Uterus (tissue), 4 donors: ENCODE measurements around the gene KCNE5. TPM values are rescaled to one million over a fixed set of nuclear protein-coding genes. Genes with fewer than 3 reads are reported as not detected.

Experiments used
- DNase-seq, 2 donors: peaks; one replicate each; pipeline ENCODE4 v3.0.0-alpha.2; 2019 to 2020
- H3K27ac ChIP-seq, 2 donors: fragments of 200-600 bp; sonication (generic); 1 replicate in 1 of 2; 2 replicates in 1 of 2; pipeline ENCODE4 v1.5.1; 2016 to 2018
- H3K27me3 ChIP-seq, 2 donors: fragments of 200-600 bp; sonication (generic); one replicate each; pipeline ENCODE4 v1.5.1; 2018 to 2019; ENCODE audit warnings: control low read depth in 1 of 2
- H3K36me3 ChIP-seq, 2 donors: fragments of 200-600 bp; sonication (generic); one replicate each; pipeline ENCODE4 v1.5.1; 2019; ENCODE audit warnings: control low read depth in 1 of 2
- H3K4me1 ChIP-seq, 2 donors: fragments of 200-600 bp; sonication (generic); one replicate each; pipeline ENCODE4 v1.5.1; 2018 to 2019; ENCODE audit warnings: control low read depth in 1 of 2
- H3K4me3 ChIP-seq, 2 donors: fragments of 200-600 bp; sonication (generic); 1 replicate in 1 of 2; 2 replicates in 1 of 2; pipeline ENCODE4 v1.5.1; 2018 to 2019; ENCODE audit warnings: mild to moderate bottlenecking in 1 of 2
- H3K9me3 ChIP-seq, 2 donors: fragments of 200-600 bp; sonication (generic); one replicate each; pipeline ENCODE4 v1.5.1; 2019; ENCODE audit warnings: control low read depth in 1 of 2
- POLR2A ChIP-seq, 2 donors: fragments of 450-650 bp; IDR thresholded peaks; one replicate each; pipeline ENCODE4 v1.6.1; 2016; ENCODE audit warnings: antibody characterized with exemption in 2 of 2, mild to moderate bottlenecking in 1 of 2, moderate library complexity in 1 of 2
- intact Hi-C: fragments of 100-400 bp; cut with DNase I; formaldehyde crosslinking; loops from one replicate; pipeline ENCODE4 v1.15.1; 2023; ENCODE audit warnings: low total_unique reads
- total RNA-seq, 4 donors: library from RNA; depleted of rRNA in 3 of 4; stranded (reverse); fragments of >200 nt in 3 of 4; gene quantifications; one replicate each; pipeline versions ENCODE4 v1.1.0 to v1.2.4, GENCODE V29; 2014 to 2023
- TF ChIP-seq, protein P1 (sequence below), 4 experiments: fragments of 200-600 bp in 2 of 4; fragments of 450-650 bp in 2 of 4; sonication (generic) in 2 of 4; IDR thresholded peaks; one replicate each; pipeline ENCODE4 v1.5.1; 2016 to 2019; ENCODE audit warnings: antibody characterized with exemption in 4 of 4, mild to moderate bottlenecking in 2 of 4, moderate library complexity in 1 of 4
- donor health status: DM: yes; HTN: yes; CAD: no.

Gene KCNE5
- total RNA-seq, 4 donors from 2014 or later = 0.62 TPM; not detected in 3

- intact Hi-C loops = no loop called here
- Histone ChIP-seq H3K4me1 (no peaks in the 10 kb centered on the region), H3K4me3 (no peak overlapping the region), H3K27ac (no peak overlapping the region), H3K27me3 (peaks cover 0 to 12% of the 10 kb centered on the region in 2 donors), H3K9me3 (no peaks in the 10 kb centered on the region), H3K36me3 (no peaks in the 10 kb centered on the region)
- DNase-seq = no peak
- TF ChIP-seq, protein P1, sequence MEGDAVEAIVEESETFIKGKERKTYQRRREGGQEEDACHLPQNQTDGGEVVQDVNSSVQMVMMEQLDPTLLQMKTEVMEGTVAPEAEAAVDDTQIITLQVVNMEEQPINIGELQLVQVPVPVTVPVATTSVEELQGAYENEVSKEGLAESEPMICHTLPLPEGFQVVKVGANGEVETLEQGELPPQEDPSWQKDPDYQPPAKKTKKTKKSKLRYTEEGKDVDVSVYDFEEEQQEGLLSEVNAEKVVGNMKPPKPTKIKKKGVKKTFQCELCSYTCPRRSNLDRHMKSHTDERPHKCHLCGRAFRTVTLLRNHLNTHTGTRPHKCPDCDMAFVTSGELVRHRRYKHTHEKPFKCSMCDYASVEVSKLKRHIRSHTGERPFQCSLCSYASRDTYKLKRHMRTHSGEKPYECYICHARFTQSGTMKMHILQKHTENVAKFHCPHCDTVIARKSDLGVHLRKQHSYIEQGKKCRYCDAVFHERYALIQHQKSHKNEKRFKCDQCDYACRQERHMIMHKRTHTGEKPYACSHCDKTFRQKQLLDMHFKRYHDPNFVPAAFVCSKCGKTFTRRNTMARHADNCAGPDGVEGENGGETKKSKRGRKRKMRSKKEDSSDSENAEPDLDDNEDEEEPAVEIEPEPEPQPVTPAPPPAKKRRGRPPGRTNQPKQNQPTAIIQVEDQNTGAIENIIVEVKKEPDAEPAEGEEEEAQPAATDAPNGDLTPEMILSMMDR (IDR thresholded peaks at IDR 0.05) = no peak
- no peak for TF ChIP-seq POLR2A (IDR thresholded peaks at IDR 0.05)
These were observed 23.5 kb downstream of the KCNE5 start for GRCh38 chrX:109601486-109601885.

- no peak overlapping the region for H3K27ac ChIP-seq
- H3K4me1 ChIP-seq = no peaks in the 10 kb centered on the region
- H3K36me3 ChIP-seq = no peaks in the 10 kb centered on the region
- H3K4me3 ChIP-seq = no peak overlapping the region
- intact Hi-C loops = no loop called here
- TF ChIP-seq POLR2A (IDR thresholded peaks at IDR 0.05) = no peak
- TF ChIP-seq, protein P1 (IDR thresholded peaks at IDR 0.05) = no peak
- peaks cover 0 to 12% of the 10 kb centered on the region in 2 donors for H3K27me3 ChIP-seq
- DNase-seq = no peak
- H3K9me3 ChIP-seq = no peaks in the 10 kb centered on the region
These were observed 24.7 kb downstream of the KCNE5 start for GRCh38 chrX:109600237-109600651.

GRCh38 chrX:109596015-109596414 is 29.0 kb downstream of the KCNE5 start:
- no peak for TF ChIP-seq POLR2A (IDR thresholded peaks at IDR 0.05)
- TF ChIP-seq, protein P1 (IDR thresholded peaks at IDR 0.05) = no peak
- H3K4me1 ChIP-seq = no peaks in the 10 kb centered on the region
- no peak overlapping the region for H3K4me3 ChIP-seq
- intact Hi-C loops = no loop called here
- no peak for DNase-seq
- H3K36me3 ChIP-seq = no peaks in the 10 kb centered on the region
- H3K9me3 ChIP-seq = no peaks in the 10 kb centered on the region
- H3K27ac ChIP-seq = no peak overlapping the region
- peaks cover 0 to 4% of the 10 kb centered on the region in 2 donors for H3K27me3 ChIP-seq

GRCh38 chrX:109590176-109590575 is 34.8 kb downstream of the KCNE5 start:
- Histone ChIP-seq H3K36me3 (no peaks in the 10 kb centered on the region), H3K9me3 (no peaks in the 10 kb centered on the region), H3K27ac (no peak overlapping the region), H3K4me1 (no peaks in the 10 kb centered on the region), H3K4me3 (no peak overlapping the region), H3K27me3 (peaks cover 0 to 4% of the 10 kb centered on the region in 2 donors)
- TF ChIP-seq, protein P1 (IDR thresholded peaks at IDR 0.05) = no peak
- TF ChIP-seq POLR2A (IDR thresholded peaks at IDR 0.05) = no peak
- DNase-seq = no peak
- intact Hi-C loops = no loop called here

GRCh38 chrX:109585488-109585887 is 39.5 kb downstream of the KCNE5 start:
- no peaks in the 10 kb centered on the region for H3K27me3 ChIP-seq
- H3K9me3 ChIP-seq = no peaks in the 10 kb centered on the region
- H3K4me3 ChIP-seq = no peak overlapping the region
- no peak for DNase-seq
- TF ChIP-seq, protein P1 (IDR thresholded peaks at IDR 0.05) = no peak
- no peak for TF ChIP-seq POLR2A (IDR thresholded peaks at IDR 0.05)
- intact Hi-C loops = no loop called here
- H3K27ac ChIP-seq = no peak overlapping the region
- H3K36me3 ChIP-seq = no peaks in the 10 kb centered on the region
- no peaks in the 10 kb centered on the region for H3K4me1 ChIP-seq
